ENCODE measurements around the gene SPPL3.
"Not testable (repeated sequence)": the region's sequence is repeated elsewhere in the genome, so short reads cannot be mapped to it uniquely, and the experiment has no call there.

SPPL3 gene

DNA sequence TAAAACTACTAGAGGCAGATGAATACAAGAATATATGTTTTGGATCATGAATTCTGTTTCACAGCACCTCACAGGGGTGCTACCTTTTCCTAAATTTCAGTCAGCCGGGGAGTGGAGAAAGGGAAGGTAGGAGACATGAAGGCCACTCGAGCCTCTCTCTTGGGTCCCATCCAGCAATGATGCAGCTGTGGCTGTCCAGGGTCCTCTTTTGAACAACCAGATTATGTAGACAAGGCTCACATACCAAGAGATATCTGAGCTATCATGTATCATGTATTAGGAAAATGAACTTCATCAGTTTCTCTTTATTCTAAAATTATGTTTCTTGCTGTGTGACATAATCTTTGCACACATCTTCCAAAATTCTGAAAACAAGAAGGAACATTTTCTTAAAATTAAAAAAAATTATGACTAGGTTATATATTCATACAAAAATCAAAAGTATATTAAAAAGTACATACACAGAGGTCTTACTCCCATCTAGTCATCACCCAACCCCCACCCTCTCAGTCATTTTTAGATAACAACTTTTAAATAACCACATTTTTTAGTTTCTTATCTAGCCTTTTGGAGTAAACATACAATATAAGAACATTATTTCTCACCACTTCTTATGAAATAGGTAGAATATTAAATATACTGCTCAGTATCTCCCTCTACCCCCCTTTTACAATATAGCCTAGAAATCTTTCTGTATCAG, 89.8 kb downstream of the SPPL3 start:
- DNase-seq: no peak

DNA sequence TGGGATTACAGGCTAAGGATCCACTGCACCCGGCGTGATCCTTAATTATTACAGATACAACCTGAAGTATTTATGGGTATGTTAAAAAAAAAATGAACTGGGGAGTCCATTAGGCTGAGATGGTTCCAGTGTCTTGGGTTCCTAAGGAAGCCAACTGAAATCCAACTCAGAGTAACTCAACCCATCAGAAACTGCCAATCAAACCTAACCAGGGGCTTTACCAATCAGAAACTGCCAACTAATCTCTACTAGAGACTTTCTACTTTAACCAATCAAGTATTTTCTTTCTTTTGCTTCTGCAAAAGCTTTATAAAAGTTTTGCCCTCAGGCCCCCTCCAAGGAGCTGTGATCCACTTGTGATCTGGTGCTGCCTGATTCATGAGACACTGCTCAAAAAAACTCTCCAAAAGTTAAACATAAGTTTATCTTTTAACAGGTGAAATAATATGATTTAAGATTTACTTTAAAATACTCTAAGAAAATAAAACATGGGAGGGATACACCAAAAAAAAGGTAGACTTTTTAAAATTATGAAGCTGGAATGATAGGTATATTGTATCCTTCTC, 90.5 kb downstream of the SPPL3 start:
- no peak for DNase-seq

DNA sequence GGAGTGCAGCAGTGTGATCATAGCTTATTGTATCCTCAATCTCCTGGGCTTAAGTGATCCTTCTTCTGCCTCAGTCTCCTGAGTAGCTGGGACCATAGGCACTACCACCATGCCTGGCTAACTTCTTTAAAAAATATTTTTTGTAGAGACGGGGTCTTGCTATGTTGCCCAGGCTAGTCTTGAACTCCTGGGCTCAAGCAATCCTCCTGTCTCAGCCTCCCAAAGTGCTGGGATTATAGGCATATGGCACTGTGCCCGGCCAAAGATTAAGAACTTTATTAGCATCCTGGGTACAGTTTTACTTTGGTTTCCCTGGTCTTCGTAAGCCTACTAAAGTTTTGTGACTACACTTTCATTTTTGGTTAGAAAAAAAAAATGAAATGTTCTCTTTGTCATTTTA, 94.1 kb downstream of the SPPL3 start:
- DNase-seq: no peak

DNA sequence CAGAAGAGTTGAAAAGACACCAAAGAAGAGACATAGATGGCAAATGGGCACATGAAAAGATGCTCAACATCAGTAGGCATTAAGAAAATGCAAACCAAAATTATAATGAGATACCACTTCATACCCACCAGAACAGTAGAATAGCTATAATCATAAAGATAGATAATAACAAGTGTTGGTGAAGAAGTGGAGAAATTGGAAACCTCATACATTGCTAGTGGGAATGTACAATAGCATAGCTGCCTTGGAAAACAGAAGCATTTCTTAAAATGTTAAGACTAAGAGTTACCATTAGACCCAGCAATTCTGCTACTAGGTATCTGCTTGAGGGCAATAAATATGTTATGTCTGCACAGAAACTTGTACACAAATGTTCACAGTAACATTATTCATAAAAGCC, 99.7 kb downstream of the SPPL3 start:
- DNase-seq: no peak

DNA sequence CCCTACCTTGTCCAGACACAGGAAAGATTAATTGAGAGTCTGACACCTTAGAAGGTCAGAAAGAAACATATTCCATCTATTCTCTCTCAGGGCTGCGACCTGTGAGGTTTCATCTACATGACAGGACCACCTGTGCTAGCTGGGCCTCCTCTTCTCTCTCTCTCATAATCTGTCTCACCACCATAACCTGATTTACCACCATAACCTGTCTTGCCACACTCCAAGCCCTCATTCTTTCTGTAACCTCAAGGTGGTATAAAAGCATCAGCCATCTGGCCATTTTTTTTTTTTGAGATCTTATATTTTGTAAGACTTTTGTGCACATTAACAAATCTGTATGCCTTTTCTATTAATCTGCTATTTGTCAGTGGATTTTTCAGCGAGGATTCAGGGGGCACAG, 103.0 kb downstream of the SPPL3 start:
- no peak for DNase-seq

DNA sequence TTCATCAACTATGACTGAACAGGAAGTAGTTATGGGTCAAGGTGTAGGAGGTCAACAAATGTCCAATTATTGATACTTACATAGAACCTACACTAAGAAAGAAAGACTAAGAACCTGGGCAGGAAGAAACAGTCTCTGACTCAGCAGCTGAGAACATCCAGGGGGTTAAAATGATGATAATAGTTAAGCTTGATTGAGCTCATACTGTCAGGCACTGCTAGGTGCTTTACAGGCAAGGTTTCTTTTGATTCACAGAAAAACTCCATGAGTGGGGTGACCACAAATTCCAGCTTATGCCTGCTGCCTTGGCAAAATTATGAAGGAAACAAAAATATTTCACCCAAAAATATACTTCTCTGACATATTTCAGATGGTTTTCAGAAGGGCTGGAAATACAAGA, 103.5 kb downstream of the SPPL3 start:
- DNase-seq: no peak

DNA sequence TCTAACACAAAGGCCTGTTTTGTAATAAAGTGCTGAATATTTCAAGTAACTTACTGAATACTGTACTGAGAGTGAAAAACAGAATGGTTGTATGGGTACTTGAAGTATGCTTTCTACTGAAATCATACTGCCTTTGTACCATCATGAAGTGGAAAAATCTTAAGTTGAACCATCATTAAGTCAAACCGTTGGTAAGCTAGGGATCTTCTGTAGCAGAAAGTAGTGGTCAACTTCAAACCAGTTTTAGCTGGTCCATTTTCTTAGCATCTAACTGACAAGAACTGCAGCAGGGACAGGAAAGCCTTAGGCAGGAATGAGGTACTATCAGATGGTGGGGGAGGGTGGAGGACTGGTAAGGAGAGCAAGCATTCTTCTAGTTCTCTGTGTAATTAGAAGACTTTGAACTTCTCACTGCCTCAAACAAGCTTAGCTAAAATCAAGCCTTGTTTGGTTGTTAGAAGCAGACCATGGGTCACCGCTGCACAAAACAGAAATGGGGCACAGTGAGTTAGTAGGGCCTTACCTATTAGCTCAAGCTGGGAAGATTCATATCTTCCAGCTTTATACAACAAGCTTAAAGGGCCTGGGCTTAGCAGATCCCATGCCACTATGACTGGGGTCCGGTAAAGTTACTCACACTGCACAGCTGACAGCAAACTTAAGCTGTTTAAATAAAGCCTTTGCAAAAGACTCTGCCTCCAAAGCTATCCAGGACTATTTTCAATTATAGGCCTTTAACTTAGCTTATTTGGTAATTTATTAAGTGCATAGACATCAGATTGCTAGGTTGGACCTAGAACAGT, 104.7 kb downstream of the SPPL3 start:
- DNase-seq: no peak

DNA sequence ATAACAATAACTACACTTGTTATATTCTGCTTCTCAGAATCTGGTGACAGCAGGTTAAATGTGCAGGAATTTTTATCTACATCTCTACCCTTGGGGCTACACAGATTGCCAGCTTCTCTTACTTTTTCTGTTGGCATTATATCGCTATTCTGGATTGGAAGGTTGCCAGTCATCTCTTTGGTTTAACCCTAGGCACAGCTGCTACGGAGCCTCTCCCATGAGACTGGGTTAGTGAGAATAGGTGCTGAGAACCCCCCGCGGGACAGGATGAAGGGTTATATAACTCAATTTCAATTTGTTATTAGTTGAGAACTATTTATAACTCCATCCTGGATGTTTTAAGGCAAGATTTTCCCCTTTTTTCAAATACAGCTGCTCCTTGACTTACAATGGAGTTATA, 105.5 kb downstream of the SPPL3 start:
- no peak for DNase-seq

DNA sequence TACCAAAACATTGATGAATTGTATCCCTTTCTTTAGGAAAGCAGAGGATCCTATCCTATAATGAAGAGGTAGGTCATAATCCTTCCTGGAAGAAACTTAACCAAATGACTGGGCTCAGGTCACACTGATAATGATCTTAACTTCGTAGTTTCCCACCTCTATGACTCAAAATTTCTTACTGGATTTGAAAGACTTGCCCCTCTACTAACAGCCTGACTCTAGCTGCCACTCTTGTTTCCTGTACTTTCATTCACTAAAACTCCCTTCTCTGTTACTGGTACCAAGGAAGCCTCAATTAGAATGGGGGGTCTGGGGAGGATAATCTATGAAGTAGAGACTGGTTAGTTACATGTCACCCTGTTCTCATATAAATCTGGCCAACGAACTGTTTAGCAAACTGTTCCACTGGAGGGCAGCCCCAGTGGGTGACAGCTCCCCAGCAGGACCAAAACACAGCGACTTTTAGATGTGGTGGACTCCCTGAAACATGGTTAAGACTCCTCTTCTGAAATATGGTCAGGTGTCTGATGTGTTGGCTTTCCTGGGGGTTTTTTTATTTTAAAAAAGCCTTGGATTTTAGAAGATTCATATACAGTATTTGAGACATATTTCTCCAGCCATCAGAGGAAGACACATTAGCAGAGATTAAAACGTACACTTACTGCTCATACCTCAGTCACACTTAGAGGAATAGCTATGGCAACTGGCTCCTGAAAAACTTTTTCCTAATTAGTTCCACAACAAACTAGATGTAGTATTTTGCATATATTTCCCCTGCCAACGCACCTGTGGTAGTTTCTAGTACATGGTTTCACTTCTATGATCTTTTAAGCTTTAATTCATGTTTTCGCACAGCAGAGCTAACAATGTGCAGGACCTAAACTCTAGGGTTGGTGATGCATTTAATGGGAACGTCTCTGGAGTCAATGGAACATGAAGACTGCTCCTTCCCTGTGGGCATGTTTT, 106.2 kb downstream of the SPPL3 start:
- no peak for DNase-seq

DNA sequence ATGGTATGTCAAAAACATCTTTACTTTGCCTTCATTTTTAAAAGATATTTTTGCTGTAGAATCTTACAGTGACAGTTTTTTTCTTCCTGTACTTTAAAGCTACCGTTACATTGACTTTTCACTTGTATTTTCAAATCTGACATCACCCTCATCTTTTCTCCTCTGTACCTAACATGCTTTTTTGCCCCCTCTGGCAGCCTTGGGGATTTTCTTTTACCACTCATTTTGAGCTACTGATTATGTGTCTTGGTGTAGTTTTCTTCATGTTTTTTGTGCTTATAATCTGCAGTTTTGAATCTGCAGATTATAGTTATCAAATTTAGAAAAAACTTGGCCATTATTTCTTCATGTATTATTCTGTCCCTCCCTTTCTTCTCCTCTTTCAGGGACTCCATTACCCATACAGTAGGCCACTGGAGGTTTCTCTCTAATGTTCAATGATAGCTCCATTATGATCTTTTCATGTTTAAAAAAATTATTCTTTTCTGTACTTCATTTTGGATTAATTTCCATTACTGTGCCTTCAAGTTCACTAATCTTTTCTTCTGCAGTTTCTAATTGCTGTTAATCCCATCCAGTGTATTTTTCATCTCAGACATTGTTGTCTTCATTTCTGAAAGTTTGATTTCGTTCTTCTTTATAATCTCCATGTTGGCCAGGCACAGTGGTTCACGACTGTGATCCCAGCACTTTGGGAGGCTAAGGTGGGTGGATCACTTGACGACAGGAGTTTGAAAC, 108.5 kb downstream of the SPPL3 start:
- no peak for DNase-seq

DNA sequence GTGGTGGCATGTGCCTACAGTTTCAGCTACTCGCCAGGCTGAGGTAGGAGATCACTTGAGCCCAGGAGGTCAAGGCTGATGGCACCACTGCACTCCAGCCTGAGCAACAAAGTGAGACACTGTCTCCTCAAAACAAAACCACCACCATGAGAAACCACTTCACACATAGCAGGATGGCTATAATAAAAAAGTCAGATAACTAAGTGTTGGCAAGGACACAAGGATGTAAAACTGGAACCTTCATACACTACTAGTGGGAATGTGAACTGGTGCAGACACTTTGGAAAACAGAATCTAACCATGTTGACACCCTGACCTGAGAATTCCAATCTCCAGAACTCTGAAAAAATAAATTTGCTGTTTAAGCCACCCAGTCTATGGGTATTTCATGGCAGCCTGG, 110.8 kb downstream of the SPPL3 start:
- no peak for DNase-seq

DNA sequence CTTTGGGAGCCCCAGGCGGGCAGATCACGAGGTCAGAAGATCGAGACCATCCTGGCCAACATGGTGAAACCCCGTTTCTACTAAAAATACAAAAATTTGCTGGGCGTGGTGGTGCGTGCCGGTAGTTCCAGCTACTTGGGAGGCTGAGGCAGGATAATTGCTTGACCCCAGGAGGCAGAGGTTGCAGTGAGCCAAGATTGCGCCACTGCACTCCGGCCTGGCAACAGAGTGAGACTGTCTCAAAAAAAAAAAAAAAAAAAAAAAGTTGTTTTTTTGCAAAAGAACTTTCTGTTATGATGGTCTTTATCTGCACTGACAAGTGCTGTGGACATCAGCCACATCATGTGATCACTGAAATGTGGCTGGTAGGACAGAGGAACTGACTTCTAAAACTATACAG, 111.7 kb downstream of the SPPL3 start:
- DNase-seq: not testable (repeated sequence)

DNA sequence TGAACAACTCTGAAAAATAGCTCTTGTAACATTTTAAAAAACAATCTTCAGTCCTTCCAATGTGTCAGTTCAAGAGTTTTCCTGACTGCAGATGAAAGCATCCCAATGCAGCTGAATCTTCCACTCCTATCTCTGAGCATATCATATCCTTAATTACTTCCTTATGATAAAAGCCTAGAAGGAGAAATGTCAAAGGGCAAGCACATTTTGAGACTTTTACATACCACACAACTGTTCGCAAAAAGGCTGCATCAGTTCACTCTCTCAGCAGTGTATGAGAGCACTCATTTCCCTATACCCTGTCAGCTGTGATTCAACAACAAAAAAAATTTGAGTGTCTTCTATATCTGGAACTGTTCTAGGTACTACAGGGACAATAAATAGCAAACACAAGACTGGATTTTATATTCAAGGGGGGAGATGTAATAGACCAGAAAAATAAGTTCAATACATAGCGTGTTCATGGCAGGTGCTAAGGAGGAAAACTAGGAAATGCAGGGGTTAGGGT, 112.4 kb downstream of the SPPL3 start:
- no peak for DNase-seq

DNA sequence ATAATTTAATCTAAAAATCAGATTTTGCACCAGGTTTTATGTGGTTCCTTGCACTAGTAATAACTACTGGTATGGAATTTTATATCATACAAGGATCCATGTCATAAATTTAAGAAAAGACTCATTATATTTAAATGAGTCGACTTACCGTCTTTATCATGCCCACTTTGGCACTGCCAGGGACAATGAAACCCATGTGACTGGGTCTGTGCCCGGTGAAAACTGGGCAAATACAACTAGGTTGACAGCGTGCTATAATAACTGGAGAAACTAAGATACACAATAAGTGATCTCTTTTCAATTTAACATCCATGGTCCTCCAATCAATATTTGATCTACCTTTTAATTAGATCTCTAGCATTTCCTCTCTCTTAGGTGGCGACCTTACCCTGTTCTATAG, 114.0 kb downstream of the SPPL3 start:
- no peak for DNase-seq

DNA sequence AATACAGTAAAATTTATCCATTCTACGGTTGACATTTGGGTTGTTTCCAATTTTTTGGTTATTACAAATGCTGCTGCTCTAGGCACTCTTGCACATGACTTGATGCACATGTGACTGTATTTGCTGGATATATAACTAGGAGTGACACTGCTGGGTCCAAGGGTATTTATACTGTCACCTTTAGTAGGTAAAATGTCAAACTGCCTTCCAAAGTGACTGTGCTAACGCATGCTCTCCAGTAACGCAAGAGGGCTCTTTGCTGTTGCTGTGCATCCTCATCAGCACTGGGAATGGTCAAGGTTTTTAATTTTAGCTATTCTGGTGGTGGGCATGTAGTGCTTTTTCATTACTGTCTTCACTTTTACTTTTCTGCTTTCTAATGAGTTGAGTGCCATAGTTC, 116.3 kb downstream of the SPPL3 start:
- no peak for DNase-seq

DNA sequence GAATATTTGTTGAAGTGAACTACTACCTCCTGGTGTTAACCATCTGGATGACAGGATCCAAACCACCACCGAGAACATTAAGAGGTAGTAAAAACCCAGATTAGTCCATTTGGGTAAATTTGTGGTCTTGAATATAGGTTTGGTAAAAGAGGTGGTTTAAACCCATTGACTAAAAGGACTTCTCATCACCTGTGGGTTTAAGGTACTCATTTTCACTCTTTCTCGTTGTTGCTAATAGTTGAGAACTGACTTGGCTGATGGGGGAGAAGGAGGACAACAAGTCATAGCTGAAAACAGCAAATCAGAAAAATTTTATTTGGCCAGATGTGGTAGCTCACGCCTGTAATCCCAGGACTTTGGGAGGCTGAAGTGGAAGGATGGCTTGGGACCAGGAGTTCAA, 119.4 kb downstream of the SPPL3 start:
- DNase-seq: no peak

DNA sequence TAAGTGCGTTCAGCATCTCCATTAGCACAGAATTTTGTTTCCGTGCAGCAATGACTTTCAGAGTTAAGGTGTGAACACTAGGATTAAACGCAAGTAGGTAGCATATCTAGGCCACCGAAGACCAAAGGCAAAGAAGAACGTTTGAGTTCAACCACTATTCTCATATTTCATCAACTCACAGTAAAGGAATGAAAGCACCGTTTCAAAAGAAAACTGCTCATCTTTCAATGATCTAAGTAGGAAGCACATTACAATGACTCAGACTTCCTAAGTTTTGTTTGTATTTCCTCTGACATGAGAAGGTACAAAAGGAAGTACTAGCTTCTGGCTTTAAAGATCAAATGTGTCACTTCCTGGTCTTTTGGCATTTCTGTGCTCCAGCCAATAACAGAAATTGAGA, 121.0 kb downstream of the SPPL3 start:
- no peak for DNase-seq

DNA sequence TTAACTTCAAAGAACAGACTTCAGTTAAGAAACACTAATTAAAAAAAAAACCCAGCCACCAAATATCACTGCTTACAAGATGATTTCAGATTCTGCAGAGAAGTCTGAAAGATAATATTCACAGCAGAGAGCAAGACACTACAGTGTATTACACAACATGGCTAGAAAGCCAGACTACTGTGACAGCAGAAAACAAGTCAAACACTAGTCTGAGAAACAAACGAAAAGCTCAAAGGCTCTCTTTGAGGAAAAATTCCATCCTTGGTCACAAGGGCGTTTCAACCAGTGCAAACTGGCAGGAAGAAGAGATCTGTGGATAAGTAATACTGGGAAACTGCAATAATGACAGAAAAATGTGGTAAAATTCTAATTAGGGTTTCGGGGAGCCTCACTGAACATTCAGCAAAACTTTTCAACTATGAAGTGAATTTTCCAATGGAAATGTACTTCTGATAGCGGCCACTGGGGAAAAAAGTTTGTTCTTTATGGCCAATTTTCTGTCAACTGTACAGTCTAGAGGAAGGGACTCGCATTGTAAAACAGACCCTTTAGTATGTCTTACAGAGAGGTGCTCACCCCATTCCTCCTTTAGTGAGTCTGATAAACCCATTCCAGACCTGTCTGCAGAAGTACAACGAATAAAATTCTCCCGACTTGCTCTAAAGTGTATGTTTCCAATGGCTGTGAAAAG, 128.2 kb downstream of the SPPL3 start:
- no peak for DNase-seq

DNA sequence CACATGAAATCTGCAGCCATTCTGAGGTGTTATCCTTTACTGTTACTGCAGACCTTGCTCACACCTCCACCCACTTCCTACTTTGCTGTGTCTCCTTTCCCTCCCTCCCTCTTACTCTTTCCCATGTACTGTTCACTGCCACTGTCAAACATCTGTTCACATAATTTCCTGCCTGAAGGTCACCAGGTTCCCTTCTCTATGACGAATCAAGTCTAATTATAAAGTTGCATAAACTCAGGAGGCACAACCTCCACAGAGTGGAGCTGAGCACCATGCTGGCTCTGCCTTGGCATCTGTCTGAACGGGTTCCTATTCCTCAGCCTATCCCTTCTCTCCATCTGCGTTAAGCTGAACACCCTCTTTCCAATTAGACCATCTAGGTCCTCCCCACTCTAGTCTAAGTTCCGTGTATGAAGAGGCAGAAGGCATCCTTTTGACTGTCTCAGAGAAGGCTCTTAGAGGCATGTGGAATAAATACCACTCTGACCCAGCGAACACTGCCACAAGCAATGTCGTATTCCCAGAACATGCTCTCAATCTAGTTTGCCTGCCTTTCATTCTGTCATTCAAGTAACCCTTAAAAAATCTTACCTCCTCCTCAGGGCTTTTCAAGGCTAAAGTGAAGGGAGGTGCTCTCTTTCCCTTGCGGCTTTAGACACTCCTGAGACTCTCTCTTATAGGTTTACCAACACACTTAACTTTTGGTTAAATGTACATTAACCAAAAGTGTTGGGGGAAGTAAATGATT, 129.8 kb downstream of the SPPL3 start:
- DNase-seq: no peak

DNA sequence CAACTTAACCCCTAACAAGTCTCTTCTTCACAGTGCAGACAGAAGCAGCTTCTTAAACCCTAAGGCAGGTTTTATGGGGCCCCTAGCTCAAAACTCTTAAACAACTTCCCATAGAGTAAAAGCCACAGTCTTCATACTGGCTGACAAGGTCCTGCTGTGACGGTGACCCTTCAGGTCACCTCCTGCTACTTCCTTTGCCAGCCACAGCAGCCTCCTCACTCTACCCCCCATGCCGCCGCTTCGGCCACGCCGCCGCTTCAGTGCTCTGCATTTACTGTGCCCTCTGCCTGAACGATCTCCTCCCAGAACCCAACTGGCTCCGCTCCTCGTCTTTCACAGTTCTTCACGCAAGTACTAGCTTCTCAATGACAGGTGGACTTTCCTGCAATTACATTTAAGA, 133.1 kb downstream of the SPPL3 start:
- DNase-seq: no peak

All from activated CD4-positive, alpha-beta T cell treated with anti-CD3 and anti-CD28 coated beads, Interleukin-2, amount 50 U/mL, for 4 hours (primary cell).